IPS-20b (cell line): ENCODE measurements around the gene METTL16.

Experiments used
- H3K27ac ChIP-seq: one replicate; pipeline ENCODE4 v1.5.1; 2013; ENCODE audit warnings: low read length
- H3K27me3 ChIP-seq: 2 replicates; pipeline ENCODE4 v1.6.1; 2013; ENCODE audit warnings: mild to moderate bottlenecking, low read length, inconsistent platforms; ENCODE audit not compliant: insufficient read depth
- H3K36me3 ChIP-seq: 2 replicates; pipeline ENCODE4 v1.6.1; 2013; ENCODE audit warnings: low read depth, mild to moderate bottlenecking, inconsistent platforms, low read length, moderate library complexity; ENCODE audit not compliant: insufficient read depth
- H3K4me1 ChIP-seq: 2 replicates; pipeline ENCODE4 v1.6.1; 2013; ENCODE audit warnings: mild to moderate bottlenecking, control low read depth, inconsistent platforms, low read length, moderate library complexity; ENCODE audit not compliant: insufficient read depth
- H3K4me3 ChIP-seq: 2 replicates; pipeline ENCODE4 v1.5.1; 2013; ENCODE audit warnings: mild to moderate bottlenecking, low read length, inconsistent platforms
- H3K9ac ChIP-seq: 2 replicates; pipeline ENCODE4 v1.6.1; 2013; ENCODE audit warnings: low read depth, mild to moderate bottlenecking, inconsistent platforms, low read length, moderate library complexity
- H3K9me3 ChIP-seq: 2 replicates; pipeline ENCODE4 v1.6.1; 2013; ENCODE audit warnings: mild to moderate bottlenecking, low read depth, low read length, inconsistent platforms; ENCODE audit not compliant: insufficient read depth

The METTL16 gene

GRCh38 chr17:2384439-2385127 is 127.1 kb downstream of the METTL16 start:
- Histone ChIP-seq H3K36me3 (no peaks in the 10 kb centered on the region), H3K4me3 (no peak overlapping the region), H3K27ac (no peak overlapping the region), H3K27me3 (no peaks in the 10 kb centered on the region), H3K9me3 (no peaks in the 10 kb centered on the region), H3K4me1 (no peaks in the 10 kb centered on the region; the same call in 1 of the 2 replicates), H3K9ac (no peak overlapping the region)

- Histone ChIP-seq H3K27ac (no peak overlapping the region), H3K4me3 (no peak overlapping the region), H3K9ac (peak overlapping the region; percentile 25; the same call in 1 of the 2 replicates), H3K4me1 (no peaks in the 10 kb centered on the region; the same call in 1 of the 2 replicates), H3K27me3 (no peaks in the 10 kb centered on the region), H3K9me3 (no peaks in the 10 kb centered on the region), H3K36me3 (peaks cover 5% of the 10 kb centered on the region; the same call in 1 of the 2 replicates)
These were observed 128.0 kb downstream of the METTL16 start for GRCh38 chr17:2383628-2384167.

- Histone ChIP-seq H3K36me3 (peaks cover 12% of the 10 kb centered on the region; the same call in 1 of the 2 replicates), H3K4me3 (no peak overlapping the region), H3K9ac (no peak overlapping the region), H3K27me3 (no peaks in the 10 kb centered on the region), H3K4me1 (no peaks in the 10 kb centered on the region; the same call in 1 of the 2 replicates), H3K27ac (no peak overlapping the region), H3K9me3 (no peaks in the 10 kb centered on the region)
These were observed 130.6 kb downstream of the METTL16 start for GRCh38 chr17:2380950-2381649.

GRCh38 chr17:2380226-2380922 is 131.3 kb downstream of the METTL16 start:
- H3K4me3 ChIP-seq, result no peak overlapping the region
- peaks cover 19% of the 10 kb centered on the region for H3K36me3 ChIP-seq
- no peaks in the 10 kb centered on the region for H3K9me3 ChIP-seq
- H3K27me3 ChIP-seq, result no peaks in the 10 kb centered on the region
- no peaks in the 10 kb centered on the region; the same call in 1 of the 2 replicates for H3K4me1 ChIP-seq
- H3K27ac ChIP-seq, result no peak overlapping the region
- no peak overlapping the region for H3K9ac ChIP-seq

- H3K9me3 ChIP-seq, result no peaks in the 10 kb centered on the region
- no peaks in the 10 kb centered on the region; the same call in 1 of the 2 replicates for H3K4me1 ChIP-seq
- H3K27me3 ChIP-seq, result no peaks in the 10 kb centered on the region
- no peak overlapping the region for H3K4me3 ChIP-seq
- H3K36me3 ChIP-seq, result peaks cover 19% of the 10 kb centered on the region
- H3K9ac ChIP-seq, result no peak overlapping the region; the same call in 1 of the 2 replicates
- no peak overlapping the region for H3K27ac ChIP-seq
These were observed 132.0 kb downstream of the METTL16 start for GRCh38 chr17:2379489-2380225.

- H3K27me3 ChIP-seq, result no peaks in the 10 kb centered on the region
- no peaks in the 10 kb centered on the region; the same call in 1 of the 2 replicates for H3K4me1 ChIP-seq
- no peak overlapping the region for H3K9ac ChIP-seq
- peaks cover 19% of the 10 kb centered on the region for H3K36me3 ChIP-seq
- H3K4me3 ChIP-seq, result no peak overlapping the region
- no peak overlapping the region for H3K27ac ChIP-seq
- H3K9me3 ChIP-seq, result no peaks in the 10 kb centered on the region
These were observed 132.8 kb downstream of the METTL16 start for GRCh38 chr17:2378905-2379304.

GRCh38 chr17:2377659-2378058 is 134.0 kb downstream of the METTL16 start:
- Histone ChIP-seq H3K36me3 (peaks cover 25% of the 10 kb centered on the region), H3K4me3 (no peak overlapping the region), H3K9me3 (no peaks in the 10 kb centered on the region), H3K9ac (no peak overlapping the region), H3K4me1 (no peaks in the 10 kb centered on the region), H3K27ac (no peak overlapping the region), H3K27me3 (no peaks in the 10 kb centered on the region)

GRCh38 chr17:2376107-2376506 is 135.6 kb downstream of the METTL16 start:
- no peak overlapping the region for H3K9ac ChIP-seq
- H3K27ac ChIP-seq, result no peak overlapping the region
- H3K27me3 ChIP-seq, result no peaks in the 10 kb centered on the region
- H3K9me3 ChIP-seq, result no peaks in the 10 kb centered on the region
- H3K4me3 ChIP-seq, result no peak overlapping the region
- H3K36me3 ChIP-seq, result peaks cover 31% of the 10 kb centered on the region
- no peaks in the 10 kb centered on the region for H3K4me1 ChIP-seq

GRCh38 chr17:2375406-2375805 is 136.3 kb downstream of the METTL16 start:
- no peak overlapping the region for H3K27ac ChIP-seq
- no peak overlapping the region for H3K4me3 ChIP-seq
- no peak overlapping the region for H3K9ac ChIP-seq
- H3K4me1 ChIP-seq, result no peaks in the 10 kb centered on the region
- H3K9me3 ChIP-seq, result no peaks in the 10 kb centered on the region
- peaks cover 31% of the 10 kb centered on the region for H3K36me3 ChIP-seq
- H3K27me3 ChIP-seq, result no peaks in the 10 kb centered on the region

GRCh38 chr17:2374549-2375285 is 137.0 kb downstream of the METTL16 start:
- H3K27ac ChIP-seq, result no peak overlapping the region
- no peaks in the 10 kb centered on the region for H3K9me3 ChIP-seq
- peaks cover 31% of the 10 kb centered on the region for H3K36me3 ChIP-seq
- H3K9ac ChIP-seq, result no peak overlapping the region
- H3K4me3 ChIP-seq, result no peak overlapping the region
- H3K27me3 ChIP-seq, result no peaks in the 10 kb centered on the region
- no peaks in the 10 kb centered on the region for H3K4me1 ChIP-seq
